ENCODE results near the gene CKAP2L.

CKAP2L gene

DNA sequence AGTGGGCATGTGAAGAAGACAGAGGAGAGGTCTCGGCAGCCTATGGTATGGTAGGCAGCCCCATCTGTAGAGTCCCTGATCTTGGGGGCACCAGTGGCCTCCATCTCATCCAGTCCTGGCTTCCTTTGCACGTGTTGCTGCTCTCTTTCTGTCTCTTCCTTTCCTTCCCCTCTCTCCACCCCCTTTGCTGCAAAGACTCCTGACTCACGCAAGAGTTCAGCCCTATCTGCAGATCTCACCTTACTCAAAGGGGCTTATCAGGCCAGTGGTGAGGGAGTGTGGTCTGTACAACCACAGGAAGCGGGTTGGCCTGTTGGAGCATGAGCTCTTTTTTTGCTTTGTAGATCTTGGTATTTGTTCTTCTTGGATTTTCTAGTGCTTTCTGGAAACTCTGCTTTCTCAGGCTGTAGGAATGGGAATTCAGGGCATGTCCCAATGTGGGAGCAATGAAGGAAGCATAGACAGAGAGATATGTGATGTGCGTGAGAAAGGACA is 58.2 kb downstream of the CKAP2L start:
- DNase-seq = no peak

DNA sequence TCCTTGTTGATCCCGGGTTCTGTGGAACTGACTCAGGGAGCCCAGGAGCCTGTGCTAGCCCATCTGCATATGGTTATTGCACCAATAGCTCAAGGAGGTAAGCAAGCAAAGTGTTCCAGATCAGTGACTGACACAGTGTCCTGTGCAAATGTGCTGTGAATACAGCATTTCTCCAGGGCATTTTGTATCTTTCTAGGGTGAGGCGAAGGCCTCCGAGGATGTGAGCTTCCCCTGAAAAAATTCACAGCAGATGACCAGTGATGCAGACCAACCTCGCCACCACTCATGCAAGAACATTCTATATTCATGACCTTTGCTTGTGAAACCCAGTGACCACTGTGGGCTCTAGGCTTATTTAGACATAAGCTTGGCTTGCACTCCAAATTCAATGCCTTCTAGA is 58.8 kb downstream of the CKAP2L start:
- DNase-seq = no peak

DNA sequence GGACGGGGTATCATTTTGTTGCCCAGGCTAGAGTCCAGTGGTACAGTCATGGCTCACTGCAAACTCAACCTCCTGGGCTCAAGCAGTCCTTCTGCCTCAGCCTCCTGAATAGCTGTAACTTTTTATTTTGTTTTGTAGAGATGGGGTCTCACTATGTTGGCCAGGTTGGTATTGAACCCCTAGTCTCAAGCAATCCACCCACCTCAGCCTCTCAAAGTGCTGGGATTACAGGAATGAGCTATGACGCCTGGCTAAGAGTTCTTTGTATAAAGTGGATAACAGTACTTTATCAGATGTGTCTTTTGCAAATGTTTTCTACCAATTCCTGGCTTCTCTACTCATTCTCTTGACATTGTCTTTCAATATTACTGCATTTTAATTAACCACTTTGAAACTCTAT is 60.7 kb downstream of the CKAP2L start:
- DNase-seq = no peak

DNA sequence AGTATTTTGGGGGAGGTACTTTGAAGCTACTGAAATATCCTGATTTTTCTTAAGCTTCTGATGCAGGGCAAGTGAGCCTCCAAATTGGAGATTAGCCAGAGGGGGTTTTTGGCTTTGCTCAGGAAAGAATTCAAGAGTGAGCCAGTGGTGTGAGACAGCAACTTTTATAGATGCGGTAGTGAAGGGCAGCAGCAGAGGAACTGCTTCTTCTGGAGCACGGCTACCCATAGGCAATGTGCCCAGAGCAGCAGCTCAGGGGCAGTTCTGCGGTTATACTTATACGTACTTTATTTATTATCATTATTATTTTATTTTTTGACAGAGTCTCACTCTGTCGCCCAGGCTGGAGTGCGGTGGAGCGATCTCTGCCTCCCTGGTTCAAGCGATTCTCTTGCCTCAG is 63.4 kb downstream of the CKAP2L start:
- DNase-seq = no peak

DNA sequence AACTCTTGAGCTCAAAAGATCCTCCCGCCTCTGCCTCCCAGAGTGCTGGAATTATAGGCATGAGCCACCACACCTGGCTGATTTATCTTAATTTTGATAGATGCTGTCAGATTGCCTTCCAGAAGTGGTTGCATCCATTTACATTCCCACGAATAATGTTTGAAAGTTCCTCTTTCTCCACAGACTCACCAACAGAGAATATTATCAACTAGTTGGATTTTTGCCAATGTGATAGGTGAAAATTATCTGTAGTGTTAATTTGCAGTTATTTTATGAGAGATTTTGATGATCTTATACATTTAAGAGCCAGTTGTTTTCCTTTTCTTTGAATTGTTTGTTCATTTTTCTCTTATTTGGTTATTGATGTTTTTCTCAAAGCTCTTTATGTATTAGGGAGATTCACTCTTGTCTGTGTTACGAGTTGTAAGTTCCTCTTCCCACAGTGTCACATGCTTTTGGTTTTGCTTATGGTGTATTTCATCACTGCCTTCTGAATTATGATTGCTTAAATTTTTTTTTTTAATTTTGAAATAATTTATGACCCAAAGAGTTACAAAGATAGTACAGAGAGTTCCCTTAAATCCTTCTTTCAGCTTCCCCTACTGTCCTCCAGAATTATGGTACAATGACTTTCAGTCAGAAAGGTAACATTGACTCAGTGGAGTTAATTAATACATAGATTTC is 64.3 kb downstream of the CKAP2L start:
- no peak for DNase-seq

DNA sequence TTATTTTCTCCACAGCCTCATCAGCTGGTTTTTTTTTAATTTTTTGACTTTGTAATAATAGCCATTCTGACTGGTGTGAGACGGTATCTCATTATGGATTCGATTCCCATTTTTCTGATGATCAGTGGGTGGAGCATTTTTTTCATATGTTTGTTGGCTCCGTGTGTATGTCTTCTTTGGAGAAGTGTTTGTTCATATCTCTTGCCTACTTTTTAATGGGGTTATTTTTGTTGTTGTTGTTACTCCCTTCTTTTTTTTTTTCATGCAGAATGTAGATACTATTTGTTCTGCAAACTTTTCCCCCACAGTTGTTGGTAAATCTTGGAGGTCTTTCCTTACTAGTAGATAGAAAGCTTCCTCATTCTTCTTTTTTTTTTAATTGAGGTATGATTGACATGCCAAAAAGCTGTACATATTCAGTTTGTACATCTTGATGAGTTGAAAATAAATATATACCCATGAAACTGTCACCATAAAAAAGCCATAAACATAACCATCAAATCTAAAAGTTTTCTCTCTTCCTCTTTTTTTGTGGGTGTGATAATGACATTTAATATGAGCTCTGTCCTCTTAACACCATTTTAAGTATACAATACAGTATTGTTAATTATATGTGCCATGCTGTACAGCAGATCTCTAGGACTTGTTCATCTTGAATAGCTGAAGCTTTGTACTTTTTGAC is 65.4 kb downstream of the CKAP2L start:
- DNase-seq = no peak

DNA sequence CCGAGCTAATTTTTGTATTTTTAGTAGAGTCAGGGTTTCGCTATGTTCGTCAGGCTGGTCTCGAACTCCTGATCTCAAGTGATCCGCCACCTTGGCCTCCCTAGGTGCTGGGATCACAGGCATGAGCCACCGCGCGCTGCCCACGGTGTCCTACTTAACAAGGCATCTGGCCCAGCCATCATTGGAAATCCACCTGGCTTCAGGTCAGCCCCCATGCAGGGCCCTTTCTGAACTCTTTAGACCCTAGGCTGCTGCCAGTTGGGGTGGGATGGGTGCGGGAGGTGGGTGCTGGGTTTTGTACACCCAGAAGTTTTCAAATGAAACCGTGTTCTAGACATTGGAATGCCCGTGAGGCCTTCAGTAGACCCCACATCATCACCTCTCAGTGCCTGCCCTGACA is 70.2 kb downstream of the CKAP2L start:
- DNase-seq = no peak

DNA sequence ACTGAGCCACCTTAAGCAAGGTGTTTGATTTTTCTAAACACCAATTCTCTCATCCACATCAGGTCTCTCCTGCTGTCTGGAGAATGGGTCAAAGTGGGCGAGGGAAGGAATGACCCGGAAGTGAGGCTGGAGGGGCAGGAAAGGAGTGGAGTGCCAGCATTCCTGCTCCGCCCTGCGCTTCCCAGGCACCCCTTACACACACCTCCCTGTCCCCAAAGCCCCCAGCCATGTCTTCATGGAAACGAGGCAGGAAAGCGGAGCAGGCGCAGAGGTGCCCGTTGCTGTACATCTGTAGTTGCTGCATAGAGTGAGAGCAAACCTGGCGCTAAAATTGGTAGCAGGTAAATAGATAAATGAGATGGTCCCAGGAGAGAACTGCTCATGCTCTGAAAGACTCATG is 70.8 kb downstream of the CKAP2L start:
- DNase-seq = no peak

DNA sequence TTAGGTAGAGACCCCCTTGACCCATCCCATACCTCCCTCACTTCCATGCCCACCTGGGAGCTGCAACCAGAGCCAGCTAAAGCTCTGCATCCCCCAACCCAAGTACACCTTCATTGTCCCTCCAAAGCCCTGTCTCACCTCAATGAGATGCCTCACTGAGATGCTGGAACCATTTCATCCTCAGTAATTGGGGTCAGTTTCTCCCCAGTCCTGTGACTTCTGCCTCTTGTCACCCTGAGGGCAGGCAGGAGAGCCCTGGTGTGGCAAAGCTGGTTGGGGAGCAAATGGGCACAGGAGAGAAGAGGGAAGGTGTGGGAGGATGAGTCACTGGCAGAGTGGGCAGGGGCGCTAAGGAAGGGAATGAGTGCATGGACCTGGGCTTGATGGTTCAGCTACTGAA is 71.5 kb downstream of the CKAP2L start:
- DNase-seq = no peak

DNA sequence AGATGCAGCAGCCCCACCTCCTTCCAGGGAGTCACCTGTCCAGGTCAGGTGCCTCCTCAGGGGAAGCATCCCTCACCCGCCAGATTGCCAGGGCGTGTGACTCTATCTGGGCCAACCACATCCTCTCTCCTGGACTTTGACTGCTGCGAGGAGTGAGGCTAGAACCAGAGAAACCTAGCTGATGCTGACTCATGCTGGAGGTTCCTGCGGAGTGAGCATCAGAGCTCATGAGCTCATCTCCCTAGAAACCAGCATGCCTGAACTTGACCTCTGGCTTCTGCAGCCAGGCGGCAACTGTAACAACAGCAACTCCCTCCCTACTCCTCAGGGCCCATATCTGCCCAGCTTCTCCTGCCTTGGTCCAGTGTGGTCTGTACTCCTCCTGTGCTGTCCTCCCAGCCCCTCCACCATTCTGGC is 71.9 kb downstream of the CKAP2L start:
- no peak for DNase-seq

DNA sequence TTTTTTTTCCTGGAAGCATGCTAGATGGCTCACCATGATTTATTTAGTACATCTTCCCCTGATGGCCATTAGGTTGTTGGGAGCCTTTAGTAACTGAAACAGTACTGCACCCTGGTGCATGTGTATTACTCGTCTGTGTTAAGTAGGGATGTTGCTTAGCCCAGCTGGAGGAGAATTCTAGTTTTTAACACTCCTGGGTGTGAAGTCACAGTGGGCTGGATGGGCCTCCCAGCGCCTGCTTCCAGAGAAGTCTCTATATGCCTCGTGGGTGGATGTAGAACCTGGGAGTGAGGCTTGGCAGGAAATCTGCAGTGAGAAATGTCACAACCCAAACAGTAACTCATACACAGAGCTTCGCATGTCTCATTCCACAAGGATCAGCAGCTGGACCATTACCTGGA is 72.5 kb downstream of the CKAP2L start:
- no peak for DNase-seq

DNA sequence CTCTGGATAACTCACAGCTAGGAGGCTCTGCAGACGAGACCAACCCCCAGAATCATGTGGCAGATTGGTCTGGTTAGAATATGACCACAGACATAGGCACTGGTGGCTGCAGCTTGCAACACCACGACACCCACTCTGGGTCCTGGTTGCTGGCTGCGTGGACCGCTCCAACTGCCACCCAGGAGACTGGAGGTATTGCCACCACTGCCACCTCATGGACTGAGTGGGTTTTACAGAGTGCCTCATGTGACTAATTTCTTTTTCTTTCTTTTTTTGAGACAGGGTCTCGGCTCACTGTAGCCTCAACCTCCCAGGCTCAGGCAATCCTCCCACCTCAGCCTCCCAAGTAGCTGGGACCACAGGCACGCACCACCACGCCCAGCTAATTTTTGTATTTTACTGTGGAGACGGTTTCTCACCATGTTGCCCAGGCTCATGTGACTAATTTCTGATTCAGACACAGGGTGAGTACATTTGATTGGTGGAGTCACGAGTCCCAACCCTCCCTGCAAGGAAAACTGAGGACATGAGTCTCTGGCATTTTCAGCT is 73.5 kb downstream of the CKAP2L start:
- peak; percentile 49 for DNase-seq

DNA sequence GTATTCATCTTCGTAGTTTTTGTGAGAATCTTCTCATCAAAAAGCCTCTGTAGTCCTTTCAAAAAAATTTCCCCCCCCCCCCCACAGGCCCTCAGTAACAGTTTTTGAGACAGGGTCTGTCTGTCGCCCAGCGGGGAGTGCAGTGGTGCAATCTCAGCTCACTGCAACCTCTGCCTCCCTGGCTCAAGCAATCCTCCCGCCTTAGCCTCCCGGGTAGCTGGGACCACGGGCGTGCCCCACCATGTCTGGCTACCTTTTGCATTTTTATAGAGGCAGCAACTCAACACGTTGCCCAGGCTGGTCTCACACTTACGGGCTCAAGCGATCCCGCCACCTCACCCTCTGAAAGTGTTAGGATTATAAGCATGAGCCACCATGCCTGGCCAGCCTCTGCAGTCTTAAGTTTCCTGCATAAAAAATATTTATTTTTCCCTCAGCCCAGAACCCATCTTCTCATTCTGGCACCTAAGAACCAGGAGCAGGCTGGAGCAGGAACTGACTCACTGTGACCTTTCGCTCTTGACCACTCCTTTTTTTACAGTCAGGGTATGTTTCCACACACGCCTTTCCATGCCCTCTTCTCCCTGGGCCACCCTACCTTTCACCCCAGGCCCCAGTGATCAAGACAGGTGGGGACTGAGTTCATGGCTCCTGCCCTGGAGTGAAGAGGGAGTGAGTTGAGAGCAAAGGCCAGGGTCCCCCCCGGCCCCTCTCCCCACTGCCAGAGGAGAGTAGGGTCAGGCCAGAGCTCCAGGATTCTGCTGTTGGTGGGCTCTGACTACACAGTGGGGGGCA is 76.1 kb downstream of the CKAP2L start:
- DNase-seq = no peak

DNA sequence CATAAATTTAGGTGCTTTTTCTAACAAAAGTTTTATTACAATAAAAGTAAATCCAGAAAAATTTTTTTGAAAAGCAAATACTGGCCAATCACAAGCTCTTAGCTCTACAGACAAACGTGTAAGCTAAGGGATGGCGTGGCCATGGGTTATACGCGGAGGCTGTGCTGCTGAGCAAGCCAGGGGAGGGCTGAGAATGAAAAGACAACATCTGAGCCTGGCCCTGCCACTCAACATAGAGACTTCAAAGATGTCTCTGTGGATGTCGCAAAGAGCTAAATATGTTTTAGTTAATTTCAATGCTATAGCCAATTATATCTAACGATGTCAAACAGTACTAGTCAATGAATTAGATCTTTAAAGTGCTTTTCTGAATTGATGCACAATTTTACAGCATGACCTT is 76.9 kb downstream of the CKAP2L start:
- DNase-seq = no peak

Measured in effector CD8-positive, alpha-beta T cell (primary cell).